IPS-NIHi11 (cell line): ENCODE data around the gene SLC16A5.
A peak's percentile ranks its signal among the peaks of the same experiment; 100 is the strongest.
"Not testable (repeated sequence)": the region's sequence is repeated elsewhere in the genome, so short reads cannot be mapped to it uniquely, and the experiment has no call there.

ENCODE experiments used
- DNase-seq: peaks from one replicate; pipeline ENCODE4 v3.0.0; 2012; ENCODE audit warnings: mixed read lengths, low spot score

SLC16A5 gene, protein sequence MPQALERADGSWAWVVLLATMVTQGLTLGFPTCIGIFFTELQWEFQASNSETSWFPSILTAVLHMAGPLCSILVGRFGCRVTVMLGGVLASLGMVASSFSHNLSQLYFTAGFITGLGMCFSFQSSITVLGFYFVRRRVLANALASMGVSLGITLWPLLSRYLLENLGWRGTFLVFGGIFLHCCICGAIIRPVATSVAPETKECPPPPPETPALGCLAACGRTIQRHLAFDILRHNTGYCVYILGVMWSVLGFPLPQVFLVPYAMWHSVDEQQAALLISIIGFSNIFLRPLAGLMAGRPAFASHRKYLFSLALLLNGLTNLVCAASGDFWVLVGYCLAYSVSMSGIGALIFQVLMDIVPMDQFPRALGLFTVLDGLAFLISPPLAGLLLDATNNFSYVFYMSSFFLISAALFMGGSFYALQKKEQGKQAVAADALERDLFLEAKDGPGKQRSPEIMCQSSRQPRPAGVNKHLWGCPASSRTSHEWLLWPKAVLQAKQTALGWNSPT

DNA sequence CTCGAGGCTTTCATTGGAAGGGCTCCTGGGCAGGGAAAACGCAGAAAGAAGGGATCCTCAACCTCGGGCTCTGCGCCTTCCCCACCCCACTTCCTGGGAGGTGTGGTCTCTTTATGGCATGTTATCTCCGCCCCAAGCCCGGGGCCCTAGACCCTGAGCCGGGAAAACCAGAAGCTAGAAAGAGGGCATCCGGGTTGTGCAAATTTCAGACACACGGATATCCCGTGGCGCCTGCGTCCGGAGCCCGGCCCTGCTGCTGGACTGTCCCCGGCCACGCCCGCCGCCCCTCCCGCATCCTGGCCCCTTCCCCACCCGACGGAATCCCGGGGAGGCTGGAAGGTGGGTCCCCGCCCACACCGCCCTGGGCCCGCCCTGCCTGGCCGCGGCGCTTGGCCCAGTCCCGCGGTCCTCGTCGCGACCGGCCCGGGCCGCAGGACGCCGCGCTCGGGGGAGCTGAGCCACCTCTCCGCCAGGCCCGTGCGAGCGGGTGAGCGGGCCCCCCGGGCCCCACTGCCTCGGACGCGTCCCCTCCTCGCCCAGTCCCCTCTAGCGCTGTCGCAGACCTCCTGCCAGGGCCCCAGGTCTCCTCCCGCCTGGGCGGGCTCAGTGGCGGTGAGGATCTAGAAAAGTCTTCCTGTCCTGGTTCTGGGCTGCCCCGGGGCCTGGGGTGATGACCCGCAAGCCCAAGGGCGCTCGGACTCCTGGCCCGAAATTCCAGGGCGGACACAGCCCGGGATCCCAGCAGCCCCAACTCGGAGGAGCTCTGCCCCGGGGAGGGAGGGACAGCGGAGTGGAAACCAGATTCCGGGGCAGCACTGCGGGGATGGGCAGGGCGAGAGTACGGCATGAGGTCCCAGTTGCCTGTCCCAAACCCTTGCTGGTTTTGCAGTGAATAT, at the start of gene SLC16A5:
Gene SLC16A5, plus strand, starts transcription at position 397 of the 896 bp plus-strand sequence. CDS start 5,683 bp downstream, outside the sequence.
- peak; percentile 96 for DNase-seq

DNA sequence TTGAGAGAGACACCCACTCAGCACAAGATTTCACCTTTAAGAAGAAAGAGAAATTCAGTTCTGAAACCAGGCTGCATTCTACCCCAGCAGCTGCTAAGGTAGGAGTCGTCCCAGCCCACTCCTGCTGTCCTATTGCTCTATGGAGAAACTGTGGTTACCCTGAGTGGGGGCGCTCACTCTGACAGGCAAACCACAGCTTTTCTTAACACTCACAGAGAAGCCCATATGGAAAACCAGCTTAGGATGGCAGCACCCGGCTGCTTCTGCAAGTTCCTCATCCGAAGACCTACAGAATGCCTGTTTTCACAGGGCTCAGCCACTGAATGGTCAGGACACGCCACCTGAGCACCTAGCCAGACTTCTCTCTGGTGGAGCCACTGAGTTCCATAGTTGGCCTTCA, 48.5 kb upstream of the SLC16A5 start:
- no peak for DNase-seq

DNA sequence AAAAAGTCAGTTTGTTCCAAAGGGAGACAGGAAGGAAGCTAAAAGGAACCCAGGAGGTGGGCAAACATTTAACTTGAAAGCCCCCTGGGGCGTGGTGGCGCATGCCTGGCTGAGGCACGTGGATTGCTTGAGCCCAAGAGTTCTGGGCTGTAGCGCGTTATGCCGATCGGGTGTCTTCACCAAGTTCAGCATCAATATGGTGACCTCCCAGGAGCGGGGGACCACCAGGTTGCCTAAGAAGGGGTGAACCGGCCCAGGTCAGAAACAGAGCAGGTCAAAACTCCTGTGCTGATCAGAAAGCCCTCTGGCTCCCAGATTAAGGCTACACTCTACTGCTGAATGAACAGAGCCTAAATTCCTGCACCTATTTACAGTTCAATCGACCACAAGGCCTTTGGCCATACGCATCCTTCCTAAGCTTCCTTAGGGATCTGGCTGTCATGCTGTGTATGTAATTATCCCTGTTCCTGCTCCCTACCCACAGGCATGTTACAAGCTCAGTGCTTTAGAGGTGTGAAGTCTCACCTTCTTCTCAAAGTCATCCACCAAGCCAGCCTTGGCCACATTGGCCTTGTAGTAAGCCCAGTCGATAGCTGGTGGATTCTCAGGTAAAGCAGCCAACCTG, 46.0 kb upstream of the SLC16A5 start:
- DNase-seq = no peak

DNA sequence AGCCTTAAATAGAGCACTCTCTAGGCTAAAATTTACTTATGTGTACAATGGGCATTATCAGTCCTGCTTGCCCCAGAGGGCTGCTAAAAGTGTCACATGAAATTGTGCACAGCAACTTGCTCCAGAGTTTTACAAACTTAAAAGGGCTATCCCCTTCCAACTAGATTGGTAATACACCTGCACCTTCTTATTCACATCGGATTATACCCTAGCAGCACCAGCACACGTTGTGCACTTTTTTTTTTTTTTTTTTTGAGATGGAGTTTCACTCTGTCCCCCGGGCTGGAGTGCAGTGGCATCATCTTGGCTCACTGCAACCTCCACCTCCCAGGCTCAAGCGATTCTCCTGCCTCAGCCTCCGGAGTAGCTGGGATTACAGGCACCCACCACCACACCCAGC, 44.0 kb upstream of the SLC16A5 start:
- DNase-seq = not testable (repeated sequence)

GRCh38 chr17:75044716-75045115, 43.0 kb upstream of the SLC16A5 start:
- no peak for DNase-seq

GRCh38 chr17:75045946-75046406, 41.8 kb upstream of the SLC16A5 start:
- DNase-seq = not testable (repeated sequence)

GRCh38 chr17:75046407-75047289, 41.1 kb upstream of the SLC16A5 start, which contains the start of the genes ATP5PD and KCTD2:
ATP5PD (minus strand) TSS chr17:75046969; CDS start chr17:75042650, 4,319 bp downstream.
KCTD2 (plus strand) TSS chr17:75047225; CDS start chr17:75047251, 26 bp downstream.
- DNase-seq = peak; percentile 97

- DNase-seq = no peak
Observed at GRCh38 chr17:75047398-75048098, 40.2 kb upstream of the SLC16A5 start.

DNA sequence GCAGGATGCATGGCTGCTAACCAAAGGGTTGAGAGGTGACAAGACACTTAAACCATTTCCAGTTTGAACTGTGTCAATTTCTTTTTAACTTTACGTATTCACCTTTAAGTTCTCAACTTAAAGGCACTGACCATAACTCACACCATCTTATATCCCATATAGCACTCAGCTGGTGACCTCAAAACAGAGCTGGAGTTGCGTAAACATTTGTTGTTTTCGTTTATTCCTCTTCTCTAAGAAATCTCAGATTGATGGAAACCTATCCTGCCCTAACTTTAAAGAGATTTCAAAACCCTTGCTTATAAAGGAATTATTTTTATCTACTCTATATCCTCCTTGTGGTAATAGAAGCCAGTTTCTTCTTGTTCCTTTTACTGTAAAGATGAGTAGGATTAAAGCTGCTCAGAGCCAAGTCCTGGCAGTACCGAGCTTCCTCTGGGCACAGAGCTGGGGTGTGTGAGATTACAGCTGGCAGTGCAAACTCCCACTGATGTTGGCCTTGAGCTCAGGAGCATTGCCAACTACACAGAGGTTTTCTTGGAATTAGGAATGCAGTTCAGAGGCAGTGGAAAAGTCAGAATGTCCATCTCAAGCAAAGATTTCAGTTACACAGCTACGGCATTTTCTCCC, 39.4 kb upstream of the SLC16A5 start:
- DNase-seq = no peak

GRCh38 chr17:75049057-75049456, 38.7 kb upstream of the SLC16A5 start:
- DNase-seq = no peak

- no peak for DNase-seq
Observed at GRCh38 chr17:75049706-75050105, 38.0 kb upstream of the SLC16A5 start.

- no peak for DNase-seq
Observed at GRCh38 chr17:75051941-75052340, 35.8 kb upstream of the SLC16A5 start.

GRCh38 chr17:75059369-75060345, 28.1 kb upstream of the SLC16A5 start:
- DNase-seq = no peak

DNA sequence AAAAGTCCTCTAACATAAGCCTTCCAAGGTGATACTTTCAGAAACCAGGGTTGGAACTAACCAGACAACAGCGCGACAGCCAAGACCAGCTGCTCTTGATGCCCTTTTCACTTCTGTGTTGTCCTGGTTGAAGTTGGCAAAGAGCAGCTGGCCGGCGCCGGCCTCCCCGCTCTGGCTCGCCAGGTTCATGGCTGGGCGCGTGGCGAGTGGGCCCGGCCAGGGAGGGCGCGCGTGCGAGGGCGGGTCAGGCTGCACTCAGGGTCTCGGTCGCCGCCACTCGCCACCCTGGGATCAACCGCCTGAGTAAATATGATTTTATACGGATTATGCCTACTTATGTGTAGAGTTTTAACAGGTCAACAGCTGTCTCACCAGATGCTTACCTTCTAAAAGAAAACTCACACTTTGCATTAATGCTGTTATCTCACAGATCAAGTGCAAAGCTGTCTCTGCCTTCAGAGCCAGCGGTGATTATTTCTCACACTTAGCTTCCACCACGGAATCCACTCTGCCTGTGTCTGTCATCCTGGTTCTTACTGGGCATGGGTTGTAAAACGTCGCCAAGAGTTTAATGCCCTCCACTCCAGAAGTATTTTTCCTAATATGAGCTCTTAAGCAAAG, 27.2 kb upstream of the SLC16A5 start:
- no peak for DNase-seq

GRCh38 chr17:75061055-75061438, 26.7 kb upstream of the SLC16A5 start:
- DNase-seq = no peak

GRCh38 chr17:75061618-75062017, 26.1 kb upstream of the SLC16A5 start:
- no peak for DNase-seq

DNA sequence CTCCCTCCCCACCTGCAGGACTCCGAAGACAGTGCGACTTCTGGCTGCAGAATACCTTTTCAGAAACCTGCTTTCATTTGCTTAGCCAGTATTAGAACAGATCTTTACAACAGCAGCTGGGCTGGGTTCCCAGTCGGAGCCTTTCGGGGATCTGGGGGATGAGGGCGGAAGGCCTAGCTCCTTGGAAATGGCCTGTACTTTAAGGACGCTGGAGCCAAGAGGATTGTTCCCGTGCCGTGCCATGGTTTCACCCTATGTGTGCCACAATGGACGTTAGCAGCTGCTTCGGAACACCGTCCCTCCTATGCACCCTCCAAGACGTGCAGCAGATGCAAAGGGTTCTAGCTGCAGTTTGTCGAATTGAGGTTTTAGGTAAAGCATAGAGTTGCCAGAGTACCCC, 24.6 kb upstream of the SLC16A5 start:
- no peak for DNase-seq

DNA sequence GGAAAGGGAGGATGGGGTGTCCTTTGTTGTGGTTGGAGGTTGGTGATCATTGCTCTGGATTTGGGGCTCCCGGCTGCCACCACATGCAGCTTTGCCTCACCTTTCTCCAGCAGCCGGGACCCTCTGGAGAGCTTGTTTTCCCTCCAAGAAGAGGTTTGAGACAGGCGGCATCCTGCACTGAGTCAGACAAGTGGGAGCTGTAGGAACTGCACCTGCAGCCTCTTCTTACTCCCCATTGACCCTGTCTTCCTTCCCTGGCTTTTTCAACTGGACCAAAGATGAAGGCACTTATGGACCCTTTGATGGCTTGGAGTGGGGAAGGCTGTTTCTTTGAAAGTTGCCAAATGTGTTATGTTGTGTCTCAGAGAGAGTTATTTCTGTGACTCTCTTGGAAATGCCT, 24.1 kb upstream of the SLC16A5 start:
- DNase-seq = no peak
